Dermis microvascular lymphatic vessel endothelial cell (primary cell): ENCODE measurements around the gene HOXB5. TPM values are rescaled to one million over a fixed set of nuclear protein-coding genes. Genes with fewer than 3 reads are reported as not detected.

Source experiments
- DNase-seq, 2 donors: peaks; one replicate each; pipeline versions ENCODE4 v3.0.0 to v3.0.0-alpha.2; 2010; ENCODE audit warnings: low read depth in 2 of 2
- total RNA-seq: library from RNA; depleted of rRNA; stranded (reverse); fragments of >200 nt; gene quantifications from 2 replicates; pipeline ENCODE4 v1.2.1, GENCODE V29; 2014

The HOXB5 gene
- total RNA-seq, 1 donor from 2014 or later = 0.13 TPM

GRCh38 chr17:48629411-48629759, 35.8 kb upstream of the HOXB5 start:
- DNase-seq = no peak

- DNase-seq = no peak
These were observed 35.3 kb upstream of the HOXB5 start for GRCh38 chr17:48628649-48629410.

GRCh38 chr17:48627623-48628521, 34.3 kb upstream of the HOXB5 start:
- no peak for DNase-seq

DNA sequence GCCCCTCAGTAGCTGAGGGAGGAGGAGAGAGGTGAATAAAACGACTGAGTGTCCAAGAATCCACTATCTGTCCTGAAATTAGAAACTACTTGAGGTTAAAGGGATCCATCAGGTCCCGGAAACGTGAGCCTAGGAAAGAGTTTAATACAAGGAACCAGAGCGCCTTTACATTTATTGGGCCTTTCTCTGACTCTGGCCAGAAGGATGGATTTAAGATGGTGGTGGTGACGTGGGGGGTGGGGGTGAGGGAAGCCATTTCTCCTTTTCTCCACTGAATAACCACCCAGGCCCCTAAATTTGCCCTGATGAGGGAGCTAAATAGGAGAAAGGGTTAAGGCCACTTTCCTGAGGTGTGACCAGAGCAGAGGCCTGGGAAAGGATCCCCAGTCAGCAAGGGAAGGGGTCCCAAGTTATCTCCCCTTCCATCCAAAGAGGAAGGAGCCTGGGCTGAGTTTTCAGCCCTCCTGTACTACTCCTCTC, 33.6 kb upstream of the HOXB5 start:
- DNase-seq = no peak

- DNase-seq = peak in 1 of 2 donors; percentile 47
These were observed 32.9 kb upstream of the HOXB5 start, which contains the start of gene HOXB9 for GRCh38 chr17:48626245-48627117. TSS of gene HOXB9 (minus strand) at chr17:48626358. CDS start at chr17:48626269, 89 bp downstream.

DNA sequence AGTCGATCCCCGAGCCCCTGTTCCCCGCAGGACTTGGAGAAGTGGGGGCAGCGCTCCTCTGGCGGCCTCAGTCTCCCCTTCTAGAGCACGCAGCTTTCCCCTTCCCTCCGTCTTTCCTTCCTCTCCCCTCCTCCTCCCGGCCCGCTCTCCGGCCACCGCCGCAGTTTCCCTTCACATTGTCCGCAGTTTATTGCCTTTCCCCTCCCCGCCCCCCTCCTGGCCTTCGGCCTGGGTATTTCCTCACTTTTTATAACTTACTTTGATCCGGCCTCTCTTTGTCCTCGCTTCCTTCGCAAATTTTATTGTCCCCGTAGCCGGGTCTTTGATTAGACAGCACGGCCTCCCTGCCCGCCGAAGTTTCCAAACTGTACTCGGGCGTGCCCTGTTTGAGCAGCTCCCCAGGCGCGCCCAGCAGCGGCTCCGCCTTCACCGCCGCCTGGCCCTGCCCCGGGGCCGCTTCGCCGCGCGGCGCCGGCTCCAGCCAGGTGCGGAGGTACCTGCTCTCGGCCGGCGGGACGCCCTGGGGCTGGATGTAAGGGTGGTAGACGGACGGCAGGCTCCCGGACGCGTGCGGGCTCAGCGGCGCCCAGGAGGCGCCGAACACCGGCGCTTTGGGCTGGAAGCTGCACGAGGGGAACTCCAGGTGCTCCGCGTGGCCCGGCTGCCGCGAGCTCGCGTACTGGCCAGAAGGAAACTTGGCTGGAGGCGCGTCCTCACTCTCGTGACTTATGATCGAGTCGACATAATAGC, 32.1 kb upstream of the HOXB5 start:
- DNase-seq = peak in 1 of 2 donors; percentile 55

DNA sequence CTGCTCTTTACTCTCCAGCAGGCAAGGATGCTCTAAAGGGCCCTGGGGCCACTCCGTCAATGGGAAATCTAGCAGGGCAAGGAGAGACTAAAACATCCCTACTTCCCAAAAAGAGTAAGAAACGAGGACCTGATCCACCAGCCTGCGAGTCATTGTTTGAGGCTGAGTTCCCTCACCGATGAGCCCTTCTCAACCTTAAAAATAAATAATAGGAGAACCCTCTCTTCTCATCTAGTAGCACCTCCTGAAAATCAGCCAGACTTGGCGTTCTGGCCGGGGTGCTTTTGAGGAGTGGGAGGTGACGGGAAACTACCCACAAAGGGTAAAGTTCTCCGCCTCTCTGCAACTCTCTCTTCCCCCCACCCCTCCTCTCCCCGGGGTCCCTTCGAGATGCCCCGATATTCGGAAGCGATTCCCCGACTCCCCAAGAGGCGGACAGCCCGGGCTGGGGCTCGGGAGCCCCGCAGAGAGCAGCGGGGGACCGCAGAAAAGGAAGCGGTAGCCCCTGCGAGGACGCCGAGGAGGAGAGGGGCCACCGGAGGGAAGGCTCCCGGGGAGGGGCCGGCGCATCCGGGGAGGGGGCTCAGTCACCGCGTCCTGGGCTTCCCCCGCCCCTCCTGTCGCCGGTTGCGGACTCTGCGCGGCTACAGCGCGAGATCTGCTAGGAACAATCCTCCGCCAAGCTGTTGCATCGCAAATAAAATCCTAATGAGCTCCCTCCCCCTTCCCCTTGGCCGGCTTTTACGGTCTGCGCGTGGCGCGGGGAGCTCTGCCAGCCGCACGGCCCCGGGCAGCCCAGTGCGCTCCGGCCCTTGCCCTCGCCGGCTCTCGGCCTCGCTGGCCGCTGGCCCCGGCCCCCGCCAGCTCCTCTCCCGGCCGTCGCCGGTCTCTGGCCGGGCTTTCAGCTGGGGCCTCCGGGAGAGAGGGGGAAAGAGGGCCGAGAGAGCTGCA, 31.2 kb upstream of the HOXB5 start:
- DNase-seq = peak in 1 of 2 donors; percentile 32

DNA sequence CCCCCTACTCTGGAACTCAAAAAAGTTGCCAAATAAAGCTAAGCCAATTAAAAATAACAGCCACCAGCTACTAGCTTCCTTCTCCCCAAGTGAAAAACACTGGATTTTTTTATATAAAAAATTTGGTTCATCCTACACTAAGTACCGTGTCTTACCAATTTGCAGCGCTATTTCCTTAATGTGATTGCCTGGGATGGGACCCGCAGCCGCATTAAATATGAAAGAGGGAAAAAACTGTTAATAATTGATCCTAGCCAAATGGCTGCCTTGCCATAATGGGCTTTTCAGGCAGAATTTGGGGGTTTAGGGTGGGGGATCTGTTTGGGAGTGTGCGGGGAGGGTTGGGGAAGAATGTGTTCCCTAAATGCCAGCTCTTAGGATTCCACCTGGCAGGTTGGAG, 30.5 kb upstream of the HOXB5 start:
- no peak for DNase-seq

DNA sequence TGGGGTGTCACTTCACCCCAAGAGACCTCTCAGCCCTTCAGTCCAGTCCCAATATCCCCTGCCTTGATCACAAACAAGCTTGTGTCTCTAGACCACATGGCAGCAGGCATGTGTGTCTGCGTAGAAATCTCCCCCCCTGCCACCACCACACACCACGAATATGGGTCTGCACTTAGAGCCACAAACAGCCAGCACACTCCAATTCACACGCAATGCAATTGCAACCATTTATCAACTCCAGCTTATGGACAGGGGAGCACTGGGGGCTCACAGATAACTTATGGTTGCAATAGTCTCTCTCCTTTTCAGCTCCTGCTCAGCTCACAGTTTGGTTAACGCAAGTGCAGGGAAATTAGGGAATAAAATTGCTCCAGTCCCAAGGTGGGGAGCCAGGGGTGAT, 30.0 kb upstream of the HOXB5 start:
- no peak for DNase-seq

DNA sequence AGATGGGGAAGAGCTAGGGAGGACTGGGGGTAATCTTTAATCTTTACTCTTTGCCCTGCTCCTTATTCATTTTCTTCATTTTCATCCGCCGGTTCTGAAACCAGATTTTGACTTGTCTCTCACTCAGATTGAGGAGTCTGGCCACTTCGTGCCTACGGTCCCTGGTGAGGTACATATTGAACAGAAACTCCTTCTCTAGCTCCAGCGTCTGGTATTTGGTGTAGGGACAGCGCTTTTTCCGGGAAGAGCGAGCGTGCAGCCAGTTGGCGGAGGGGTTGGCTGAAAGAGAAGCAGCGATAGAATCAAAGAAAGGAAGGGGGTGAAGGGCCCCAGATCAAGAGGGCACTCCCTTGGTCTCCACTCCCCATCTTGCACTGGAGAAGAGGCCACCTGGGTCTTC, 29.3 kb upstream of the HOXB5 start:
- DNase-seq = no peak

GRCh38 chr17:48621410-48622392, 28.1 kb upstream of the HOXB5 start:
- DNase-seq = no peak

DNA sequence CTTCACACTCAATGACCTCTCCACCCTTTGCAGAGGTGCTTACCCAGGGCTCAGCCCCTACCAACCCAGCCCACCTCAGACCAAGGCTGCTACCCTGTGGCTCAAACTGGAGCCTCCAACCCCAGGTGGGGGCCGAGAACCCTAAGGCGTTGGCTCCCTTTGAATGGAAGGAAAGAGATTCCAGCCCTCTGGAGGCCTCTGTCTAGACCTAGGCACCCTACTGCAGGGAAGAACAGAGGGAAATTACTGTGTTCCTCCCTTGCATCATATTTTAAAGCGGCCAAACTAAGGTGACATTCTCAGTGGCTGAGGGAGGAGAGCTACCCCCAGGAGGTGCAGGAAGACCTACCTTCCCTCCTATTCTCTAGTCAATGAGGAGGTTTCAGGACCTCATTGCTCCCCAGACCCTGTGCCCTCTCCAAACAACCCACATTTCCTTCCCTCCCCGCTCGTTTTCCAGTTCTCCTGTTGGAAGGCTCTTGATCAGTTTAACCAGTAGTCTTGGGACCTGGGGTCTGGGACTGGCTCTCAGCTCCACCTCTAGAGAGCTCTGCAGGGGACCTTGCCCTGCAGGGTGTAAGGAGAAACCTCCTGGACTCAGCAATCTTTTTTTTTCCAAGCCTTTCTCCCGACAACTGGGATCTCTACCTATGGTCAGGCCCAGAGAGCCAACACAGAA, 27.0 kb upstream of the HOXB5 start:
- no peak for DNase-seq

- DNase-seq = no peak
These were observed 26.4 kb upstream of the HOXB5 start for GRCh38 chr17:48619826-48620449.

DNA sequence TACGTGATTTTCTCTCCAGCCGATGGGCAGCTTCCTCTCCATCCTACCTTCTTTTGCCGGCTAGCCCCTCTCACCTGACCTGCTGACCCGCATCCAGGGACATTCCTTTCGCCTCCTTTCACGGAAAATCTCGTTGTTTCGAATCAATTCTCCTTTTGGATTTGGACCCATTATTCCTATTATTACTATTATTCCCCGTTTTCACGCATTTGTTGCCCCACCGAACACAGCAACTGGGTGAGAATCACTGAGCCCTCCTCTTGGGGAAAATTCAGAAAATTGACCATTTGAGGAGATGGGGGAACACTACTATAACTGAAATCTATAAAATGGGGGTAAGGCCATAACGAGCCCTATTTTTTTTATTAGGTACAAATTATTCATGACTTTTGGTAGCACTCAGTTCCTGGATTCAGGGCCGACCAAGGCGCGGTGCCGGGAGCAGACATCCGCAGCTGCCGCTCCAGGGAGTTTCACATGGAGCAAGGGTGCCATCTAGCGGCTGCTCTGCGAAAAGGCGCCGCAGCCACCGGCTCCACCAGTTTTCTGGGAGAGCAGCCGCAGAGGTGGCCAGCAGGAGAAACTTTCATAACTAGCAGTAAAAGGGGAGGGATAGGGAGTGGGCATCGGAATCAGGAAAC, 24.8 kb upstream of the HOXB5 start:
- peak; percentile 65 to 86 for DNase-seq

DNA sequence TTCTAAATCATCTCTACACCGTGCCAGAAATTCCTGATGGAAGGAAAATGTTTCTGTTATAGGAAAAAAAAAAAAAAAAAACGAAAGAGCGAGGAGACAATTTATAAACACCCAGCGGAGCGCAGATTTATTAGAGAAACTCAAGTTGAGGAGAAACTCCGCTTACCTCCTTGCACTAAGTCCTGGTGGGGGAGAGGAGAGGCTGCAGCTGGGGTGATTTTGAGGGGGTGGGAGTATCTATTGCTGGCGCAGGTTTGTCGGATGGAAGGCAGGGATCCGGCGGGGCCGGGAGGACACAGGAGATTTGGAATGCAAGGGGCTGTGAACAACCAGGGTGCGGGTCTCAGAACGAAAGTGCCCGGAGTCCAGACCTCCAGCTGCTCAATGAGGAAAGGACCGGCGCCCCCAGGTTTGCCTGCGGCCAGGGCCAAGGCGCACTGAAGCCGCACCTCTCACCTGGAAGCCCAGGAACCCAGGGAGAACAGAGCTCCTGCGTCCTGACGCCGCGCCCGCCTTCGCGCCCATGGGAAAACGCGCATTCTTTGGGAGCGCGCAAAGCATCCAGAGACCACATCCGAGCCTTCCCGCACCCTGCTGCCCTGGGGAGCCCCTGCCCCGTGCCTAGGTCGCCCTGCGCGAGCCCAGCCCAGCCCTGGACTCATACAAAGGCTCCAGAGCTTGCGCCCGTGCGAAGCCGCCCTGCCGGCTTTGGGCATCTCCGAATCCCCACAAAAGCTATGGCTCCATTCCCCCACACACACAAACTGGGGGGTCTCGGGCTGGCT, 24.1 kb upstream of the HOXB5 start:
- no peak for DNase-seq
